B cell (primary cell): ENCODE results near the gene ALDH1A2. TPM values are rescaled to one million over a fixed set of nuclear protein-coding genes. Genes with fewer than 3 reads are reported as not detected.
"Not testable (repeated sequence)": the region's sequence is repeated elsewhere in the genome, so short reads cannot be mapped to it uniquely, and the experiment has no call there.

ENCODE experiments used
- ATAC-seq: fragments of 200-7000 bp; cut with Tn5 transposase; one replicate; pipeline ENCODE4 v1.10.0; 2021; ENCODE audit warnings: low read depth, mild to moderate bottlenecking, moderate number of reproducible peaks, moderate library complexity
- CTCF ChIA-PET: fragments of 350-600 bp; sonication (Branson Sonifier 250); formaldehyde crosslinking; loops from one replicate; lab custom pipeline; 2021; ENCODE audit warnings: antibody characterized with exemption, inconsistent platforms; lab: Charles Lee
- POLR2A ChIA-PET: fragments of 350-600 bp; sonication (Branson Sonifier 250); formaldehyde crosslinking; loops from one replicate; lab custom pipeline; 2021; ENCODE audit warnings: antibody characterized with exemption; lab: Charles Lee
- DNase-seq: peaks from one replicate; pipeline ENCODE4 v3.0.0; 2013
- H2AFZ ChIP-seq: 2 replicates; pipeline ENCODE4 v1.6.1; 2012; ENCODE audit warnings: mild to moderate bottlenecking, low read depth, low read length; ENCODE audit not compliant: insufficient read depth, poor library complexity, severe bottlenecking
- H3K27ac ChIP-seq, 2 donors: 1 replicate in 1 of 2; 2 replicates in 1 of 2; pipeline ENCODE4 v1.5.1; 2012 to 2013; ENCODE audit warnings: low read length in 2 of 2, mild to moderate bottlenecking in 2 of 2, moderate library complexity in 1 of 2
- H3K27me3 ChIP-seq, 4 experiments: fragments of 200-600 bp in 1 of 4; sonication (generic) in 1 of 4; replicated peaks in 1 of 4; 1 replicate in 2 of 4; 2 replicates in 2 of 4; pipeline versions ENCODE4 v1.6.1 to v1.7.0; 2013 to 2016; ENCODE audit warnings: low read length in 3 of 4, mild to moderate bottlenecking in 2 of 4, mixed read lengths in 1 of 4, moderate library complexity in 1 of 4; ENCODE audit not compliant: insufficient read depth in 4 of 4, control insufficient read depth in 3 of 4; ENCODE audit errors: control extremely low read depth in 1 of 4
- H3K36me3 ChIP-seq, 2 experiments: replicated peaks in 1 of 2; 1 replicate in 1 of 2; 2 replicates in 1 of 2; pipeline versions ENCODE4 v1.6.1 to v1.7.1; 2013; ENCODE audit warnings: low read length in 1 of 2; ENCODE audit not compliant: insufficient read depth in 2 of 2, control insufficient read depth in 1 of 2; ENCODE audit errors: control extremely low read depth in 1 of 2, extremely low read depth in 1 of 2
- H3K4me1 ChIP-seq, 2 donors: fragments of 200-600 bp in 1 of 2; sonication (generic) in 1 of 2; 1 replicate in 1 of 2; 2 replicates in 1 of 2; pipeline versions ENCODE4 v1.5.1 to v1.6.1; 2013 to 2017; ENCODE audit warnings: low read length in 2 of 2; ENCODE audit not compliant: control insufficient read depth in 2 of 2, insufficient read depth in 2 of 2
- H3K4me2 ChIP-seq: replicated peaks from 2 replicates; pipeline ENCODE3; 2012; ENCODE audit warnings: mild to moderate bottlenecking, low read depth, low read length; ENCODE audit not compliant: poor library complexity, severe bottlenecking
- H3K4me3 ChIP-seq, 5 experiments: fragments of 200-600 bp in 1 of 5; sonication (generic) in 1 of 5; 1 replicate in 3 of 5; 2 replicates in 2 of 5; pipeline versions ENCODE4 v1.5.1 to v1.7.0; 2011 to 2016; ENCODE audit warnings: low read length in 4 of 5, mild to moderate bottlenecking in 4 of 5, low read depth in 2 of 5, control low read depth in 1 of 5, moderate library complexity in 1 of 5; ENCODE audit not compliant: insufficient read depth in 1 of 5; ENCODE audit errors: control extremely low read depth in 1 of 5, extremely low read depth in 1 of 5
- H3K79me2 ChIP-seq: fragments of 200-600 bp; sonication (generic); one replicate; pipeline ENCODE4 v1.6.0; 2016; ENCODE audit warnings: low read length; ENCODE audit not compliant: control insufficient read depth, insufficient read depth
- H3K9ac ChIP-seq: fragments of 200-600 bp; sonication (generic); 2 replicates; pipeline ENCODE4 v1.6.1; 2017; ENCODE audit warnings: mild to moderate bottlenecking, low read length, moderate library complexity
- H3K9me3 ChIP-seq, 3 donors: one replicate each; pipeline versions ENCODE4 v1.6.1 to v1.7.1; 2013; ENCODE audit warnings: low read length in 2 of 3; ENCODE audit not compliant: control insufficient read depth in 2 of 3, insufficient read depth in 1 of 3; ENCODE audit errors: control extremely low read depth in 1 of 3
- H4K20me1 ChIP-seq: 2 replicates; pipeline ENCODE4 v1.6.0; 2012; ENCODE audit warnings: mild to moderate bottlenecking, low read length; ENCODE audit not compliant: insufficient read depth, control insufficient read depth, poor library complexity, severe bottlenecking
- H3K27ac Mint-ChIP-seq: one replicate; pipeline ENCODE4 v1.8.0; 2021; ENCODE audit warnings: mixed read lengths
- H3K27me3 Mint-ChIP-seq: one replicate; pipeline ENCODE4 v1.8.0; 2021; ENCODE audit warnings: mixed read lengths
- H3K4me1 Mint-ChIP-seq: one replicate; pipeline ENCODE4 v1.8.0; 2021; ENCODE audit warnings: mixed read lengths
- H3K4me3 Mint-ChIP-seq: one replicate; pipeline ENCODE4 v1.8.0; 2021; ENCODE audit warnings: mixed read lengths
- H3K9me3 Mint-ChIP-seq: one replicate; pipeline ENCODE4 v1.8.0; 2022; ENCODE audit warnings: mixed read lengths; ENCODE audit not compliant: insufficient read depth
- CTCF ChIP-seq: fragments of 200-600 bp; IDR thresholded peaks from one replicate; pipeline ENCODE4 v1.8.0; 2022; ENCODE audit warnings: antibody characterized with exemption, mild to moderate bottlenecking
- EZH2 ChIP-seq: IDR thresholded peaks from 2 replicates; pipeline ENCODE4 v1.6.1; 2012; ENCODE audit warnings: borderline replicate concordance, low read depth, mild to moderate bottlenecking, moderate library complexity, low read length; ENCODE audit not compliant: insufficient read depth, poor library complexity, severe bottlenecking
- WGBS: methylation state at CpG from one replicate; pipeline ENCODE4 v1.1.5; 2013; ENCODE audit warnings: missing lambda C conversion rate; ENCODE audit not compliant: insufficient coverage; 5-methylcytosine and 5-hydroxymethylcytosine counted together
- intact Hi-C: fragments of 100-400 bp; cut with micrococcal nuclease; formaldehyde crosslinking; loops from one replicate; pipeline ENCODE4 v1.10.0; 2022
- polyA plus RNA-seq: library from polyadenylated mRNA; depleted of rRNA; stranded (reverse); fragments of >200 nt; gene quantifications from 2 replicates; pipeline ENCODE4 v1.2.3, GENCODE V29; 2012
- total RNA-seq, 2 donors: library from RNA; stranded (reverse); fragments of 120-200 nt in 1 of 2; gene quantifications; 1 replicate in 1 of 2; 2 replicates in 1 of 2; pipeline versions ENCODE4 v1.2.3 to v1.2.4, GENCODE V29; 2013 to 2022

The ALDH1A2 gene
- total and polyA plus RNA-seq, 2 donors (not counting 1 experiment from before 2014, with no cell fraction given): not detected

GRCh38 chr15:58114388-58114787 is 48.9 kb upstream of the ALDH1A2 start:
- no peak for DNase-seq
- ChIA-PET CTCF (no interaction called here), POLR2A (no interaction called here)
- Histone ChIP-seq H4K20me1 (no peaks in the 10 kb centered on the region), H3K79me2 (no peaks in the 10 kb centered on the region), H3K27me3 (peaks cover 0 to 9% (median 0%) of the 10 kb centered on the region in 4 experiments), H3K9ac (no peak overlapping the region), H3K4me3 (no peak overlapping the region), H3K9me3 (no peaks in the 10 kb centered on the region), H3K27ac (no peak overlapping the region), H2AFZ (no peak overlapping the region), H3K4me1 (no peaks in the 10 kb centered on the region), H3K36me3 (no peaks in the 10 kb centered on the region), H3K4me2 (no peak overlapping the region)
- TF ChIP-seq CTCF (no peak), EZH2 (no peak)
- Mint-ChIP-seq H3K4me3 (no peak overlapping the region), H3K9me3 (no peaks in the 10 kb centered on the region), H3K4me1 (no peaks in the 10 kb centered on the region), H3K27me3 (peaks cover 12% of the 10 kb centered on the region), H3K27ac (no peak overlapping the region)
- WGBS: 80% methylated on average over 1 of the region's 3 CpGs
- no peak for ATAC-seq
- intact Hi-C loops: no loop called here

- intact Hi-C loops, H3K4me1 Mint-ChIP-seq, H3K4me3 ChIP-seq, H3K4me3 Mint-ChIP-seq, POLR2A ChIA-PET, H2AFZ ChIP-seq, CTCF ChIA-PET, H3K36me3 ChIP-seq, H3K9me3 Mint-ChIP-seq, H4K20me1 ChIP-seq, H3K4me2 ChIP-seq, H3K9me3 ChIP-seq, H3K27ac Mint-ChIP-seq, ATAC-seq, H3K27ac ChIP-seq, H3K79me2 ChIP-seq, H3K9ac ChIP-seq, DNase-seq, H3K4me1 ChIP-seq: not testable (repeated sequence)
- 77% methylated on average over 2 of the region's 5 CpGs for WGBS
- peaks cover 0 to 14% (median 1%) of the 10 kb centered on the region in 4 experiments for H3K27me3 ChIP-seq
- peaks cover 12% of the 10 kb centered on the region for H3K27me3 Mint-ChIP-seq
Measured at GRCh38 chr15:58113358-58113757, 47.8 kb upstream of the ALDH1A2 start.
